Heart right ventricle (tissue), 16 donors: Measurements from ENCODE around the gene DOCK9. TPM values are rescaled to one million over a fixed set of nuclear protein-coding genes. Genes with fewer than 3 reads are reported as not detected.

Experiments used
- ATAC-seq, 8 donors: fragments of 200-7000 bp; cut with Tn5 transposase; one replicate each; pipeline ENCODE4 v1.9.1; 2020; ENCODE audit warnings: mild to moderate bottlenecking in 8 of 8, moderate library complexity in 8 of 8, moderate number of reproducible peaks in 1 of 8
- DNase-seq, 2 donors: peaks; one replicate each; pipeline ENCODE4 v3.0.0-alpha.2; 2020
- H3K27ac ChIP-seq, 10 donors: fragments of 200-600 bp; sonication (generic) in 2 of 10; one replicate each; pipeline versions ENCODE4 v1.5.0 to v1.8.0; 2020 to 2022; ENCODE audit warnings: mild to moderate bottlenecking in 3 of 10
- H3K27me3 ChIP-seq, 7 donors: fragments of 200-600 bp; one replicate each; pipeline ENCODE4 v1.8.0; 2021 to 2022; ENCODE audit warnings: mild to moderate bottlenecking in 2 of 7
- H3K36me3 ChIP-seq, 9 donors: fragments of 200-600 bp; sonication (generic) in 1 of 9; one replicate each; pipeline versions ENCODE4 v1.5.0 to v1.8.0; 2020 to 2022; ENCODE audit warnings: mild to moderate bottlenecking in 2 of 9
- H3K4me1 ChIP-seq, 9 donors: fragments of 200-600 bp; sonication (generic) in 1 of 9; one replicate each; pipeline versions ENCODE4 v1.5.0 to v1.8.0; 2020 to 2022; ENCODE audit warnings: mild to moderate bottlenecking in 4 of 9
- H3K4me3 ChIP-seq, 10 donors: fragments of 200-600 bp; sonication (generic) in 2 of 10; one replicate each; pipeline versions ENCODE4 v1.5.0 to v1.8.0; 2020 to 2022; ENCODE audit warnings: mild to moderate bottlenecking in 7 of 10, moderate library complexity in 2 of 10
- H3K9me3 ChIP-seq, 11 donors: fragments of 200-600 bp in 10 of 11; sonication (generic) in 2 of 11; one replicate each; pipeline versions ENCODE4 v1.5.0 to v1.8.0; 2013 to 2022; ENCODE audit warnings: mild to moderate bottlenecking in 2 of 11, control low read depth in 1 of 11, moderate library complexity in 1 of 11
- CTCF ChIP-seq, 9 donors: fragments of 200-600 bp; sonication (generic) in 2 of 9; IDR thresholded peaks; one replicate each; pipeline versions ENCODE4 v1.5.0 to v1.8.0; 2021 to 2022; ENCODE audit warnings: antibody characterized with exemption in 9 of 9, mild to moderate bottlenecking in 5 of 9, moderate library complexity in 1 of 9
- WGBS, 2 donors: extraction: QIAGEN DNeasy Blood & Tissue Kit; methylation state at CpG; one replicate each; pipeline ENCODE4 v1.1.7; 2013; ENCODE audit warnings: inconsistent platforms in 1 of 2; 5-methylcytosine and 5-hydroxymethylcytosine counted together
- intact Hi-C, 10 donors: fragments of 100-400 bp; cut with DNase I; formaldehyde crosslinking; loops; one replicate each; pipeline versions ENCODE4 v1.11.1 to v1.14.2; 2022
- polyA plus RNA-seq, 2 donors: library from polyadenylated mRNA; stranded (reverse); fragments of 200-250 nt; gene quantifications; one replicate each; pipeline ENCODE4 v1.2.3, GENCODE V29; 2013
- total RNA-seq, 10 donors: library from RNA; stranded (reverse); fragmentation: NEBNext Ultra II Directional in 3 of 10; extraction: Animal tissue kit (Norgen Biotek cat#: 25700) in 3 of 10; gene quantifications; one replicate each; pipeline versions ENCODE4 v1.2.1 to v1.2.4, GENCODE V29; 2021 to 2023
- donor health status: Arrhythmogenic right ventricular cardiomyopathy.
- donor health status: ischemic (EF 13 %, LVEDD 7.1; RV severe dilation, severe dysfunction).
- donor health status: healthy with polysubstance abuse.
- donor health status: DM: no; HTN: yes; CAD: no.
- donor health status: DM: no; HTN: no; CAD: no.
- donor health status: ischemic (EF 25% LVEDD 6.9; RV normal size, moderate dysfunction).
- donor health status: ischemic (EF 25% LVEDD 5.7; RV mildly dilated, moderate dysfunction).
- donor health status: healthy.
- donor health status: DM: yes; HTN: yes; CAD: no.
- donor health status: Ischemic cardiomyopathy.
- donor health status: ischemic (EF 35%, LVEDD 5.7; RV mildly dilated, moderate dysfunction).
- donor health status: nonischemic (EF 11% LVEDD 7.7; RV severe dilation, severe dysfunction).
- donor health status: DM: yes; HTN: yes; CAD: no.
- donor health status: PGD.
- donor health status: ischemic (EF 29% LVEDD 5.4; RV normal size, mild dysfunction).
- donor health status: nonischemic (EF 23%, LVEDD 6.1; RV moderate dilation, normal function).

The DOCK9 gene
- total and polyA plus RNA-seq, 12 donors: 31.6 to 73.7 (median 43.4) TPM

GRCh38 chr13:98775844-98776598, 201.8 kb downstream of the DOCK9 start:
- H3K9me3 ChIP-seq: no peaks in the 10 kb centered on the region
- no peak overlapping the region for H3K27ac ChIP-seq
- no peak overlapping the region for H3K4me3 ChIP-seq
- no peaks in the 10 kb centered on the region for H3K4me1 ChIP-seq
- WGBS, 2 donors: 89% methylated on average over 22 of the region's 22 CpGs
- no peaks in the 10 kb centered on the region for H3K36me3 ChIP-seq
- intact Hi-C loops: no loop called here
- DNase-seq (no peak), ATAC-seq (peak in 1 of 8 donors; percentile 18)
- TF ChIP-seq CTCF (IDR thresholded peaks at IDR 0.05): no peak
- H3K27me3 ChIP-seq: peaks cover 0 to 11% (median 0%) of the 10 kb centered on the region in 7 donors

GRCh38 chr13:98775386-98775785, 202.5 kb downstream of the DOCK9 start:
- no peak for ATAC-seq
- no peak for DNase-seq
- 78 to 80% methylated on average over 15 of the region's 15 CpGs for WGBS, 2 donors
- TF ChIP-seq CTCF (IDR thresholded peaks at IDR 0.05): no peak
- intact Hi-C loops: no loop called here
- H3K36me3 ChIP-seq: no peaks in the 10 kb centered on the region
- peaks cover 0 to 11% (median 0%) of the 10 kb centered on the region in 7 donors for H3K27me3 ChIP-seq
- H3K9me3 ChIP-seq: no peaks in the 10 kb centered on the region
- no peaks in the 10 kb centered on the region for H3K4me1 ChIP-seq
- no peak overlapping the region for H3K27ac ChIP-seq
- H3K4me3 ChIP-seq: no peak overlapping the region

GRCh38 chr13:98774776-98775175, 203.1 kb downstream of the DOCK9 start:
- no peaks in the 10 kb centered on the region for H3K4me1 ChIP-seq
- no peak overlapping the region for H3K27ac ChIP-seq
- H3K27me3 ChIP-seq: peaks cover 0 to 11% (median 0%) of the 10 kb centered on the region in 7 donors
- intact Hi-C loops: no loop called here
- ATAC-seq (no peak), DNase-seq (no peak)
- 94 to 97% methylated on average over 9 of the region's 9 CpGs for WGBS, 2 donors
- H3K36me3 ChIP-seq: no peaks in the 10 kb centered on the region
- no peaks in the 10 kb centered on the region for H3K9me3 ChIP-seq
- no peak overlapping the region for H3K4me3 ChIP-seq
- TF ChIP-seq CTCF (IDR thresholded peaks at IDR 0.05): no peak

- no peak for TF ChIP-seq CTCF (IDR thresholded peaks at IDR 0.05)
Measured at GRCh38 chr13:98773921-98774320, 203.9 kb downstream of the DOCK9 start.

More at GRCh38 chr13:98773921-98774320, 203.9 kb downstream of the DOCK9 start:
- Histone ChIP-seq H3K4me1 (no peaks in the 10 kb centered on the region), H3K4me3 (no peak overlapping the region), H3K9me3 (no peaks in the 10 kb centered on the region), H3K27ac (no peak overlapping the region), H3K27me3 (peaks cover 0 to 6% (median 0%) of the 10 kb centered on the region in 7 donors), H3K36me3 (no peaks in the 10 kb centered on the region)
- no peak for DNase-seq
- WGBS, 2 donors: 83 to 87% methylated on average over 20 of the region's 20 CpGs
- intact Hi-C loops: no loop called here
- peak in 1 of 8 donors; percentile 25 for ATAC-seq
